HepG2 (cell line): ENCODE results near the gene UTP25. TPM values are rescaled to one million over a fixed set of nuclear protein-coding genes. Genes with fewer than 3 reads are reported as not detected.

ENCODE experiments used
- TAF15 ChIP-seq: fragments of 200-400 bp; formaldehyde crosslinking; IDR thresholded peaks from one replicate; pipeline ENCODE4 v1.6.1; 2018; ENCODE audit warnings: mild to moderate bottlenecking, low read depth, low read length; ENCODE audit not compliant: poor library complexity, severe bottlenecking
- ZFP62 ChIP-seq: sonication (generic); formaldehyde crosslinking; IDR thresholded peaks from 2 replicates; pipeline ENCODE4 v1.4.0; 2020; ENCODE audit warnings: missing genetic modification reagents
- ZNF317 ChIP-seq: sonication (generic); formaldehyde crosslinking; IDR thresholded peaks from 2 replicates; pipeline ENCODE4 v1.5.0; 2020; ENCODE audit warnings: mild to moderate bottlenecking, missing genetic modification reagents
- polyA plus RNA-seq, 8 experiments: library from polyadenylated mRNA; depleted of rRNA in 3 of 8; stranded (reverse) in 7 of 8; unstranded in 1 of 8; fragments of >200 nt; fragmentation: Illumina TruSeq in 4 of 8; extraction: Trizol in 4 of 8; gene quantifications; 2 replicates each; pipeline versions ENCODE4 v1.2.1 to v1.2.3, GENCODE V29; 2011 to 2016; ENCODE audit warnings: low read depth in 4 of 8, missing spikeins in 1 of 8, mixed read lengths in 1 of 8; ENCODE audit not compliant: insufficient read depth in 1 of 8
- total RNA-seq, 5 experiments: library from RNA; depleted of rRNA; stranded (reverse); fragments of >200 nt; fragmentation: Illumina TruSeq; extraction: Trizol; gene quantifications; 2 replicates each; pipeline ENCODE4 v1.2.3, GENCODE V29; 2016; ENCODE audit warnings: low read depth in 1 of 5
- TF ChIP-seq, protein P1 (sequence below): sonication (generic); formaldehyde crosslinking; IDR thresholded peaks from 2 replicates; pipeline ENCODE4 v1.5.0; 2020; ENCODE audit warnings: mild to moderate bottlenecking, missing genetic modification reagents, borderline replicate concordance
- TF ChIP-seq, protein P2 (sequence below): IDR thresholded peaks from 2 replicates; pipeline ENCODE4 v1.6.1; 2016; ENCODE audit warnings: mild to moderate bottlenecking
- TF ChIP-seq, protein P3 (sequence below): sonication (generic); formaldehyde crosslinking; conservative IDR thresholded peaks from 2 replicates; pipeline ENCODE4 v1.4.0; 2020; ENCODE audit warnings: missing genetic modification reagents
- TF ChIP-seq, protein P4 (sequence below): sonication (generic); formaldehyde crosslinking; IDR thresholded peaks from 2 replicates; pipeline ENCODE4 v1.4.0; 2020; ENCODE audit warnings: missing genetic modification reagents, mild to moderate bottlenecking, borderline replicate concordance
- TF ChIP-seq, protein P5 (sequence below): sonication (generic); formaldehyde crosslinking; IDR thresholded peaks from 2 replicates; pipeline ENCODE4 v1.4.0; 2020; ENCODE audit warnings: missing genetic modification reagents, borderline replicate concordance

Gene UTP25
- total and polyA plus RNA-seq, 2 of the 13 experiments (the other 11 are each of a cell fraction or from before 2014, with no cell fraction given), result 4.8 to 5.7 TPM

DNA sequence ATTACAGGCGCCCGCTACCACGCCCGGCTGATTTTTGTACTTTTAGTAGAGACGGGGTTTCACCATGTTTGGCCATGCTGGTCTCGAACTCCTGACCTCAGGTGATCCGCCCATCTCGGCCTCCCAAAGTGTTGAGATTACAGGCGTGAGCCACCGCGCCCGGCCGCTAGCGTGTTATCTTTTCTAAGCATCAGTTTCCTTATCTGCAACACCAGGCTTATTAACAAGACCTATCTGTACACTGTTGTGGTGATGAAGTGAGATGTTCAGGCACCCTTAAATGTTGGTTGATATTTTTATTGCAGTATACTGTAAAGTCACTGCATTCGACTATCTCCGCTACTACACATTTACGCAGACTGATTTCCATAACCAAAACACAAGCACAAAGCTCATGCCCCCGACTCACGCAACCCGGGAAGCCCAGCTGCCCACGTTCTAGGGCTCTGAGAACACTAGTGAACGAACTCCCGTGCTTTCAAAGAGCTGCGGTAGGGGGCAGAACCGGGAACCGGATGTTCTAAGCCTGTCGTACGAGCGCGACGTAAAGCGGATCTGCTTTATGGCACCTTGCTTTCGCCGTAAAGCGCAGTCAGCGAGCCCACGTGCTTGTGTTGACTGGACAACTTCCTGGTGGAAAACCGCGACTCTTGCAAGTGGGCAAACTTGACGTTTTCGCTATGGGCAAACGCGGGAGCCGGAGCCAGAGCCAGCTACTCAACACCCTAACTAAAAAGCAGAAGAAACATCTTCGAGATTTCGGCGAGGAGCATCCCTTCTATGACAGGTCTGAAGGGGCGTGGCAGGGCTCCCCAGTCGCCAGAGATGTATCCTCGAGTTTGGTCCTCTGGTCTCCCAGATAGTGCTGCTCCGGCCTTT lies at the start of gene UTP25 (continued):
- TF ChIP-seq, protein P1, sequence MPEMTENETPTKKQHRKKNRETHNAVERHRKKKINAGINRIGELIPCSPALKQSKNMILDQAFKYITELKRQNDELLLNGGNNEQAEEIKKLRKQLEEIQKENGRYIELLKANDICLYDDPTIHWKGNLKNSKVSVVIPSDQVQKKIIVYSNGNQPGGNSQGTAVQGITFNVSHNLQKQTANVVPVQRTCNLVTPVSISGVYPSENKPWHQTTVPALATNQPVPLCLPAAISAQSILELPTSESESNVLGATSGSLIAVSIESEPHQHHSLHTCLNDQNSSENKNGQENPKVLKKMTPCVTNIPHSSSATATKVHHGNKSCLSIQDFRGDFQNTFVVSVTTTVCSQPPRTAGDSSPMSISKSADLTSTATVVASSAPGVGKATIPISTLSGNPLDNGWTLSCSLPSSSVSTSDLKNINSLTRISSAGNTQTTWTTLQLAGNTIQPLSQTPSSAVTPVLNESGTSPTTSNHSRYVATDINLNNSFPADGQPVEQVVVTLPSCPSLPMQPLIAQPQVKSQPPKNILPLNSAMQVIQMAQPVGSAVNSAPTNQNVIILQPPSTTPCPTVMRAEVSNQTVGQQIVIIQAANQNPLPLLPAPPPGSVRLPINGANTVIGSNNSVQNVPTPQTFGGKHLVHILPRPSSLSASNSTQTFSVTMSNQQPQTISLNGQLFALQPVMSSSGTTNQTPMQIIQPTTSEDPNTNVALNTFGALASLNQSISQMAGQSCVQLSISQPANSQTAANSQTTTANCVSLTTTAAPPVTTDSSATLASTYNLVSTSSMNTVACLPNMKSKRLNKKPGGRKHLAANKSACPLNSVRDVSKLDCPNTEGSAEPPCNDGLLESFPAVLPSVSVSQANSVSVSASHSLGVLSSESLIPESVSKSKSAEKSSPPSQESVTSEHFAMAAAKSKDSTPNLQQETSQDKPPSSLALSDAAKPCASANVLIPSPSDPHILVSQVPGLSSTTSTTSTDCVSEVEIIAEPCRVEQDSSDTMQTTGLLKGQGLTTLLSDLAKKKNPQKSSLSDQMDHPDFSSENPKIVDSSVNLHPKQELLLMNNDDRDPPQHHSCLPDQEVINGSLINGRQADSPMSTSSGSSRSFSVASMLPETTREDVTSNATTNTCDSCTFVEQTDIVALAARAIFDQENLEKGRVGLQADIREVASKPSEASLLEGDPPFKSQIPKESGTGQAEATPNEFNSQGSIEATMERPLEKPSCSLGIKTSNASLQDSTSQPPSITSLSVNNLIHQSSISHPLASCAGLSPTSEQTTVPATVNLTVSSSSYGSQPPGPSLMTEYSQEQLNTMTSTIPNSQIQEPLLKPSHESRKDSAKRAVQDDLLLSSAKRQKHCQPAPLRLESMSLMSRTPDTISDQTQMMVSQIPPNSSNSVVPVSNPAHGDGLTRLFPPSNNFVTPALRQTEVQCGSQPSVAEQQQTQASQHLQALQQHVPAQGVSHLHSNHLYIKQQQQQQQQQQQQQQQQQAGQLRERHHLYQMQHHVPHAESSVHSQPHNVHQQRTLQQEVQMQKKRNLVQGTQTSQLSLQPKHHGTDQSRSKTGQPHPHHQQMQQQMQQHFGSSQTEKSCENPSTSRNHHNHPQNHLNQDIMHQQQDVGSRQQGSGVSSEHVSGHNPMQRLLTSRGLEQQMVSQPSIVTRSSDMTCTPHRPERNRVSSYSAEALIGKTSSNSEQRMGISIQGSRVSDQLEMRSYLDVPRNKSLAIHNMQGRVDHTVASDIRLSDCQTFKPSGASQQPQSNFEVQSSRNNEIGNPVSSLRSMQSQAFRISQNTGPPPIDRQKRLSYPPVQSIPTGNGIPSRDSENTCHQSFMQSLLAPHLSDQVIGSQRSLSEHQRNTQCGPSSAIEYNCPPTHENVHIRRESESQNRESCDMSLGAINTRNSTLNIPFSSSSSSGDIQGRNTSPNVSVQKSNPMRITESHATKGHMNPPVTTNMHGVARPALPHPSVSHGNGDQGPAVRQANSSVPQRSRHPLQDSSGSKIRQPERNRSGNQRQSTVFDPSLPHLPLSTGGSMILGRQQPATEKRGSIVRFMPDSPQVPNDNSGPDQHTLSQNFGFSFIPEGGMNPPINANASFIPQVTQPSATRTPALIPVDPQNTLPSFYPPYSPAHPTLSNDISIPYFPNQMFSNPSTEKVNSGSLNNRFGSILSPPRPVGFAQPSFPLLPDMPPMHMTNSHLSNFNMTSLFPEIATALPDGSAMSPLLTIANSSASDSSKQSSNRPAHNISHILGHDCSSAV (CRISPR knock-in tag), result peak; percentile 79; the same call in 1 of the 2 replicates
- TF ChIP-seq, protein P2, sequence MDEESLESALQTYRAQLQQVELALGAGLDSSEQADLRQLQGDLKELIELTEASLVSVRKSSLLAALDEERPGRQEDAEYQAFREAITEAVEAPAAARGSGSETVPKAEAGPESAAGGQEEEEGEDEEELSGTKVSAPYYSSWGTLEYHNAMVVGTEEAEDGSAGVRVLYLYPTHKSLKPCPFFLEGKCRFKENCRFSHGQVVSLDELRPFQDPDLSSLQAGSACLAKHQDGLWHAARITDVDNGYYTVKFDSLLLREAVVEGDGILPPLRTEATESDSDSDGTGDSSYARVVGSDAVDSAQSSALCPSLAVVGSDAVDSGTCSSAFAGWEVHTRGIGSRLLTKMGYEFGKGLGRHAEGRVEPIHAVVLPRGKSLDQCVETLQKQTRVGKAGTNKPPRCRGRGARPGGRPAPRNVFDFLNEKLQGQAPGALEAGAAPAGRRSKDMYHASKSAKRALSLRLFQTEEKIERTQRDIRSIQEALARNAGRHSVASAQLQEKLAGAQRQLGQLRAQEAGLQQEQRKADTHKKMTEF, result peak; percentile 77; the same call in 1 of the 2 replicates
- TF ChIP-seq, protein P3, sequence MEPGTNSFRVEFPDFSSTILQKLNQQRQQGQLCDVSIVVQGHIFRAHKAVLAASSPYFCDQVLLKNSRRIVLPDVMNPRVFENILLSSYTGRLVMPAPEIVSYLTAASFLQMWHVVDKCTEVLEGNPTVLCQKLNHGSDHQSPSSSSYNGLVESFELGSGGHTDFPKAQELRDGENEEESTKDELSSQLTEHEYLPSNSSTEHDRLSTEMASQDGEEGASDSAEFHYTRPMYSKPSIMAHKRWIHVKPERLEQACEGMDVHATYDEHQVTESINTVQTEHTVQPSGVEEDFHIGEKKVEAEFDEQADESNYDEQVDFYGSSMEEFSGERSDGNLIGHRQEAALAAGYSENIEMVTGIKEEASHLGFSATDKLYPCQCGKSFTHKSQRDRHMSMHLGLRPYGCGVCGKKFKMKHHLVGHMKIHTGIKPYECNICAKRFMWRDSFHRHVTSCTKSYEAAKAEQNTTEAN (CRISPR knock-in tag), result no peak
- TF ChIP-seq TAF15, result no peak
- TF ChIP-seq, protein P4, sequence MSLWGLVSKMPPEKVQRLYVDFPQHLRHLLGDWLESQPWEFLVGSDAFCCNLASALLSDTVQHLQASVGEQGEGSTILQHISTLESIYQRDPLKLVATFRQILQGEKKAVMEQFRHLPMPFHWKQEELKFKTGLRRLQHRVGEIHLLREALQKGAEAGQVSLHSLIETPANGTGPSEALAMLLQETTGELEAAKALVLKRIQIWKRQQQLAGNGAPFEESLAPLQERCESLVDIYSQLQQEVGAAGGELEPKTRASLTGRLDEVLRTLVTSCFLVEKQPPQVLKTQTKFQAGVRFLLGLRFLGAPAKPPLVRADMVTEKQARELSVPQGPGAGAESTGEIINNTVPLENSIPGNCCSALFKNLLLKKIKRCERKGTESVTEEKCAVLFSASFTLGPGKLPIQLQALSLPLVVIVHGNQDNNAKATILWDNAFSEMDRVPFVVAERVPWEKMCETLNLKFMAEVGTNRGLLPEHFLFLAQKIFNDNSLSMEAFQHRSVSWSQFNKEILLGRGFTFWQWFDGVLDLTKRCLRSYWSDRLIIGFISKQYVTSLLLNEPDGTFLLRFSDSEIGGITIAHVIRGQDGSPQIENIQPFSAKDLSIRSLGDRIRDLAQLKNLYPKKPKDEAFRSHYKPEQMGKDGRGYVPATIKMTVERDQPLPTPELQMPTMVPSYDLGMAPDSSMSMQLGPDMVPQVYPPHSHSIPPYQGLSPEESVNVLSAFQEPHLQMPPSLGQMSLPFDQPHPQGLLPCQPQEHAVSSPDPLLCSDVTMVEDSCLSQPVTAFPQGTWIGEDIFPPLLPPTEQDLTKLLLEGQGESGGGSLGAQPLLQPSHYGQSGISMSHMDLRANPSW (CRISPR knock-in tag), result no peak
- TF ChIP-seq, protein P5, sequence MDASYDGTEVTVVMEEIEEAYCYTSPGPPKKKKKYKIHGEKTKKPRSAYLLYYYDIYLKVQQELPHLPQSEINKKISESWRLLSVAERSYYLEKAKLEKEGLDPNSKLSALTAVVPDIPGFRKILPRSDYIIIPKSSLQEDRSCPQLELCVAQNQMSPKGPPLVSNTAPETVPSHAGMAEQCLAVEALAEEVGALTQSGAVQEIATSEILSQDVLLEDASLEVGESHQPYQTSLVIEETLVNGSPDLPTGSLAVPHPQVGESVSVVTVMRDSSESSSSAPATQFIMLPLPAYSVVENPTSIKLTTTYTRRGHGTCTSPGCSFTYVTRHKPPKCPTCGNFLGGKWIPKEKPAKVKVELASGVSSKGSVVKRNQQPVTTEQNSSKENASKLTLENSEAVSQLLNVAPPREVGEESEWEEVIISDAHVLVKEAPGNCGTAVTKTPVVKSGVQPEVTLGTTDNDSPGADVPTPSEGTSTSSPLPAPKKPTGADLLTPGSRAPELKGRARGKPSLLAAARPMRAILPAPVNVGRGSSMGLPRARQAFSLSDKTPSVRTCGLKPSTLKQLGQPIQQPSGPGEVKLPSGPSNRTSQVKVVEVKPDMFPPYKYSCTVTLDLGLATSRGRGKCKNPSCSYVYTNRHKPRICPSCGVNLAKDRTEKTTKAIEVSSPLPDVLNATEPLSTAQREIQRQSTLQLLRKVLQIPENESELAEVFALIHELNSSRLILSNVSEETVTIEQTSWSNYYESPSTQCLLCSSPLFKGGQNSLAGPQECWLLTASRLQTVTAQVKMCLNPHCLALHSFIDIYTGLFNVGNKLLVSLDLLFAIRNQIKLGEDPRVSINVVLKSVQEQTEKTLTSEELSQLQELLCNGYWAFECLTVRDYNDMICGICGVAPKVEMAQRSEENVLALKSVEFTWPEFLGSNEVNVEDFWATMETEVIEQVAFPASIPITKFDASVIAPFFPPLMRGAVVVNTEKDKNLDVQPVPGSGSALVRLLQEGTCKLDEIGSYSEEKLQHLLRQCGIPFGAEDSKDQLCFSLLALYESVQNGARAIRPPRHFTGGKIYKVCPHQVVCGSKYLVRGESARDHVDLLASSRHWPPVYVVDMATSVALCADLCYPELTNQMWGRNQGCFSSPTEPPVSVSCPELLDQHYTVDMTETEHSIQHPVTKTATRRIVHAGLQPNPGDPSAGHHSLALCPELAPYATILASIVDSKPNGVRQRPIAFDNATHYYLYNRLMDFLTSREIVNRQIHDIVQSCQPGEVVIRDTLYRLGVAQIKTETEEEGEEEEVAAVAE (CRISPR knock-in tag), result no peak
- no peak for TF ChIP-seq ZFP62 (CRISPR knock-in tag)
- no peak for TF ChIP-seq ZNF317
